Stimulated activated CD8-positive, alpha-beta memory T cell treated with anti-CD3 and anti-CD28 coated beads, Interleukin-12 subunit alpha, Interleukin-12 subunit beta, amount 100 ng/mL, for 24 hours (primary cell): ENCODE results near the gene MAP3K9.

Source experiments
- DNase-seq: peaks from one replicate; pipeline ENCODE4 v3.0.0-alpha.2; 2020; ENCODE audit errors: extremely low read depth

The MAP3K9 gene

DNA sequence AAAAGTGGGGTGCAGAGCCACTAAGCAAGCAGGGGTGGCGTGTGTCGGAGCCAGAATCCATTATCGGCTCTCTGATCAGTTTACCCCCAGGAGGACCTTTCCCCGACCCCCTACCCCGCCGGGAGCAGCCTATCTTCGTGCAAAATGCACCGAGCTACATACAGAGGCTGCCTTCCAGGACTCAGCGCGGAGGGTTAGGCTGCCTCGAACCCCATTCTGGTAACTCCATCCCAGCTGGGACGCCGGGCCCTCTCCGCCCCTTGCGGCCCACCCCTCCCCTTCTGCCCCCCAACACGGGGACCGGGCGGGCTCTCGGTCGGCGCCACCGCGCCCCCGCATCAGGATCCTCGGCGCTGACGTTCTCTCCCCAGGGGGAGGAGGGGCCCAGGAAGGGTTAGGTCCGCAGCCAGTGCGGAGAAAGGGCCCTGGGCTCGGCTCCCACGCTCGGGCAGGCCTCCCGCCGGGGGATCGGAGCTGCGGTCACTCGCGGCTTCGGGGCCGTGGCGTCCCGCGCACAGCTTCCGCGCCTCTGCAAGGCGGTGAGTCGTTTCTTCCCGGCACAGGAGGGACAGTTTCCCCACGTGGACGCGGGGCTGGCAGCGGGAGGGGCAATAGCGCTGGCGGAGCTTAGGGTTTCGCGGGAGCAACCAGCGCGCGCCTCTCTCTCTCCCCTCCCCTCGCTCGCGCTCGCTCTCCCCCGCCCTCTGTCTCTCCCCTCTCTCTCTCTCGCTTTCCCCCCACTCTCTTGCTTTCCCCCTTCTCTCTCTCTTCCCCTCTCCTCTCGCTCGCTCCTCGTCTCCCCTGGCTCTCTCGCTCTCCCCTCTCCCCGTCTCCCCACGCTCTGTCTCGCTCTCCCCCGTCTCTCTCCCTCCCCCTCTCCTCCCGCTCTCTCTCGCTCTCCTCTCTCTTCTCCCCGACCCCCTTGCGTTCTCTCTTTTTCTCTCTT lies 12.5 kb upstream of the MAP3K9 start:
- peak; percentile 39 for DNase-seq

GRCh38 chr14:70816525-70816924 lies 7.2 kb upstream of the MAP3K9 start:
- no peak for DNase-seq

GRCh38 chr14:70814466-70814865 lies 5.2 kb upstream of the MAP3K9 start:
- no peak for DNase-seq

GRCh38 chr14:70812124-70812818 lies 3.0 kb upstream of the MAP3K9 start:
- no peak for DNase-seq

DNA sequence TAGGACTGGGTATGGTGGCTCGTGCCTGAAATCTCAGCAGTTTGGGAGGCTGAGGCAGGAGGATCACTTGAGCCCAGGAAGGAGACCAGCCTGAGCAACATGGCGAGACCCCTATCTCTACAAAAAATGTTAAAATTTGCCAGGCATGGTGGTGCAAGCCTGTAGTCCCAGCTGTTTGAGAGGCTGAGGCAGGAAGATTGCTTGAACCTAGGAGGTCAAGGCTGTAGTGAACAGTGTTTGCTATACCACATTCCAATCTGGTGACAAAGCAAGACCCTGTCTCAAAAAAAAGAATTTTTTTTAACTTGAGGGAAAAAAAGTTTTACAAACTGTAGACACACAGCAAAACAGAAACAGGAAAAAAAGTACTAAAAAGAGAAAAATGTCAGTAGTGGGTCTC lies 2.3 kb upstream of the MAP3K9 start:
- DNase-seq = no peak

- no peak for DNase-seq
Observed at GRCh38 chr14:70811050-70811449, 1.7 kb upstream of the MAP3K9 start.

DNA sequence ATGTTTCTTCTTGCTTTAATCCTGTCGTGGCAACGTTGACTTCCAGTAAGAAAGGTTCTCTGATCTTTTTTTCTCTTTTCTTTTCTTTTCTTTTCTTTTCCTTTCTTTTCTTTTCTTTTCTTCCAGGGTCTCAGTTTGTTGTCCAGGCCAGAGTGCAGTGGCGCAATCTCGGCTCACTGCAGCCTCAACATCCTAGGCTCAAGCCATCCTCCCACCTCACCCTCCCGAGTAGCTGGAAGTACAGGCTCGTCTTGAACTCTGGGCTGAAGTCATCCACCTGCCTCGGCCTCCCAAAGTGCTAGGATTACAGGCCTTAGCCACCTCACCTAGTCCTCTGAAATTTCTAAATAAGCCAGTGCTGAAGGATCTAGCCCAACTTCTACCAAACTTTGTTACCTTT lies 1.3 kb upstream of the MAP3K9 start:
- no peak for DNase-seq

GRCh38 chr14:70808416-70809224 lies 693 bp downstream of the MAP3K9 start:
- DNase-seq = no peak

GRCh38 chr14:70807898-70808415 lies 1.4 kb downstream of the MAP3K9 start:
- no peak for DNase-seq

DNA sequence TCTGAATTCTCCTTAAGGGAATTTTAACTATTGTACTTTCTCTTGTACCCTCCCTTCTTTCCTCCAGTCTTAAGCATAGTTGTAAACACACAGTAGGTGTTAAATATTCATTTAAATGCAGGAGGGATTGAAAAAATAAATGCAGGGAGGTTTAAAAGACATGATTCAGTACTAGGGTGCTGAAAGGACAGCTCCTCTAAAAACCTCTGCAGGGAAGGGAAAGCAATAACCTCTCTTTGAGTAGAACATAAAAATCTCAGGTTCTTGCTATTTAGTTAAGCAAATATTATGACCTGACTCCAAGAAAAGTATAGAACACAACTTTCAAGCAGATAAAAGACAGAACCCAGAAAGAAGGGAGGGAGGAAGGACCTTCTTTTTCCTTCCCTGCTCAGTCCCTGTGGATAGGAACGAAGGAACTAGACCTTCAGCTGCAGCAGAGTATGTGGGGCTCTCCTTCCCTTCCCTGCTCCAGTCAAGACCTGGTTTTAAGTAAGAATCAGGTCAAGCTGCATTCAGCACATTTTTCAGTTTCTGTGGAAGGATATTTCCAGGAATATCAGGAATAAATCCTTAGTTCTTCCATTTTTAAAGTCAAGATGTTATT lies 4.7 kb downstream of the MAP3K9 start:
- no peak for DNase-seq

GRCh38 chr14:70803321-70804310 lies 5.7 kb downstream of the MAP3K9 start:
- no peak for DNase-seq

- DNase-seq = no peak
Observed at GRCh38 chr14:70802379-70802778, 6.9 kb downstream of the MAP3K9 start.

GRCh38 chr14:70801836-70802235 lies 7.5 kb downstream of the MAP3K9 start:
- no peak for DNase-seq

GRCh38 chr14:70796551-70796950 lies 12.8 kb downstream of the MAP3K9 start:
- DNase-seq = no peak

GRCh38 chr14:70794294-70794693 lies 15.0 kb downstream of the MAP3K9 start:
- no peak for DNase-seq

- no peak for DNase-seq
Observed at GRCh38 chr14:70793637-70794036, 15.7 kb downstream of the MAP3K9 start.

- no peak for DNase-seq
Observed at GRCh38 chr14:70792939-70793338, 16.4 kb downstream of the MAP3K9 start.

- no peak for DNase-seq
Observed at GRCh38 chr14:70791971-70792370, 17.3 kb downstream of the MAP3K9 start.

GRCh38 chr14:70789961-70790360 lies 19.4 kb downstream of the MAP3K9 start:
- DNase-seq = no peak

DNA sequence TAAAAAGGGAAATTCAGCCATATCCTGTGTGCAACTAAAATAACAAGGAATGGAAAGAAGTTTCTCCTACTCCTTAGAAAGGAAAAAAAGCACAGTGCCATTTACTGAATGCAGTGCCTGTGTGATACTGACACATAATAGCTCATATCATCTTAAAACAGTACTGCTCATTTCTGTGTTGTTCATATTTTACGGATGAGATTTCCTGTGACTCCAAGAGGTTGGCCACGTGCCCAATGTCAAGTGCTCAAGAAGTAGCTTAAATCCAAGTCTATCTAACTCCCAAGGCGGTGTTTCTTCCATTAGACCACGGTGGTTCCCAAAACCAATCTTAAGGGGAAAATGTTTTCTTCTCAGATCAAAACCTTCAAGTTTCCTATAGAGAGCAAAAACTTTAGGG lies 20.0 kb downstream of the MAP3K9 start:
- DNase-seq = no peak
